Uterus (tissue), 4 donors: ENCODE data around the gene NTRK3. TPM values are rescaled to one million over a fixed set of nuclear protein-coding genes. Genes with fewer than 3 reads are reported as not detected.

Experiments used
- DNase-seq, 2 donors: peaks; one replicate each; pipeline ENCODE4 v3.0.0-alpha.2; 2019 to 2020
- H3K27ac ChIP-seq, 2 donors: fragments of 200-600 bp; sonication (generic); 1 replicate in 1 of 2; 2 replicates in 1 of 2; pipeline ENCODE4 v1.5.1; 2016 to 2018
- H3K27me3 ChIP-seq, 2 donors: fragments of 200-600 bp; sonication (generic); one replicate each; pipeline ENCODE4 v1.5.1; 2018 to 2019; ENCODE audit warnings: control low read depth in 1 of 2
- H3K36me3 ChIP-seq, 2 donors: fragments of 200-600 bp; sonication (generic); one replicate each; pipeline ENCODE4 v1.5.1; 2019; ENCODE audit warnings: control low read depth in 1 of 2
- H3K4me1 ChIP-seq, 2 donors: fragments of 200-600 bp; sonication (generic); one replicate each; pipeline ENCODE4 v1.5.1; 2018 to 2019; ENCODE audit warnings: control low read depth in 1 of 2
- H3K4me3 ChIP-seq, 2 donors: fragments of 200-600 bp; sonication (generic); 1 replicate in 1 of 2; 2 replicates in 1 of 2; pipeline ENCODE4 v1.5.1; 2018 to 2019; ENCODE audit warnings: mild to moderate bottlenecking in 1 of 2
- H3K9me3 ChIP-seq, 2 donors: fragments of 200-600 bp; sonication (generic); one replicate each; pipeline ENCODE4 v1.5.1; 2019; ENCODE audit warnings: control low read depth in 1 of 2
- CTCF ChIP-seq, 4 experiments: fragments of 200-600 bp in 2 of 4; fragments of 450-650 bp in 2 of 4; sonication (generic) in 2 of 4; IDR thresholded peaks; one replicate each; pipeline ENCODE4 v1.5.1; 2016 to 2019; ENCODE audit warnings: antibody characterized with exemption in 4 of 4, mild to moderate bottlenecking in 2 of 4, moderate library complexity in 1 of 4
- POLR2A ChIP-seq, 2 donors: fragments of 450-650 bp; IDR thresholded peaks; one replicate each; pipeline ENCODE4 v1.6.1; 2016; ENCODE audit warnings: antibody characterized with exemption in 2 of 2, mild to moderate bottlenecking in 1 of 2, moderate library complexity in 1 of 2
- intact Hi-C: fragments of 100-400 bp; cut with DNase I; formaldehyde crosslinking; loops from one replicate; pipeline ENCODE4 v1.15.1; 2023; ENCODE audit warnings: low total_unique reads
- total RNA-seq, 4 donors: library from RNA; depleted of rRNA in 3 of 4; stranded (reverse); fragments of >200 nt in 3 of 4; gene quantifications; one replicate each; pipeline versions ENCODE4 v1.1.0 to v1.2.4, GENCODE V29; 2014 to 2023
- donor health status: DM: yes; HTN: yes; CAD: no.

NTRK3 gene
- total RNA-seq, 4 donors from 2014 or later, result 6.9 to 47.0 (median 32.5) TPM

- Histone ChIP-seq H3K27ac (no peak overlapping the region), H3K9me3 (no peaks in the 10 kb centered on the region), H3K27me3 (no peaks in the 10 kb centered on the region), H3K4me1 (no peaks in the 10 kb centered on the region), H3K36me3 (no peaks in the 10 kb centered on the region), H3K4me3 (no peak overlapping the region)
- intact Hi-C loops, result no loop called here
- TF ChIP-seq POLR2A (IDR thresholded peaks at IDR 0.05) (no peak), CTCF (IDR thresholded peaks at IDR 0.05) (no peak)
- DNase-seq, result no peak
These were observed 41.4 kb downstream of the NTRK3 start for GRCh38 chr15:88215066-88215648.

GRCh38 chr15:88209111-88209510 lies 47.4 kb downstream of the NTRK3 start:
- Histone ChIP-seq H3K36me3 (no peaks in the 10 kb centered on the region), H3K27ac (no peak overlapping the region), H3K9me3 (no peaks in the 10 kb centered on the region), H3K27me3 (no peaks in the 10 kb centered on the region), H3K4me3 (no peak overlapping the region), H3K4me1 (no peaks in the 10 kb centered on the region)
- DNase-seq, result no peak
- intact Hi-C loops, result no loop called here
- TF ChIP-seq CTCF (IDR thresholded peaks at IDR 0.05) (no peak), POLR2A (IDR thresholded peaks at IDR 0.05) (no peak)

GRCh38 chr15:88208396-88208795 lies 48.1 kb downstream of the NTRK3 start:
- no peak overlapping the region for H3K4me3 ChIP-seq

GRCh38 chr15:88207565-88207964 lies 49.0 kb downstream of the NTRK3 start:
- Histone ChIP-seq H3K9me3 (no peaks in the 10 kb centered on the region), H3K4me3 (no peak overlapping the region), H3K27ac (no peak overlapping the region), H3K27me3 (no peaks in the 10 kb centered on the region), H3K36me3 (no peaks in the 10 kb centered on the region), H3K4me1 (no peaks in the 10 kb centered on the region)
- no peak for TF ChIP-seq CTCF (IDR thresholded peaks at IDR 0.05)
- no peak for TF ChIP-seq POLR2A (IDR thresholded peaks at IDR 0.05)
- intact Hi-C loops, result no loop called here
- DNase-seq, result no peak

More at GRCh38 chr15:88208396-88208795, 48.1 kb downstream of the NTRK3 start:
- Histone ChIP-seq H3K27ac (no peak overlapping the region), H3K9me3 (no peaks in the 10 kb centered on the region), H3K4me1 (no peaks in the 10 kb centered on the region), H3K36me3 (no peaks in the 10 kb centered on the region), H3K27me3 (no peaks in the 10 kb centered on the region)
- no peak for DNase-seq
- no peak for TF ChIP-seq CTCF (IDR thresholded peaks at IDR 0.05)
- TF ChIP-seq POLR2A (IDR thresholded peaks at IDR 0.05), result no peak
- intact Hi-C loops, result no loop called here

GRCh38 chr15:88204584-88204983 lies 52.0 kb downstream of the NTRK3 start:
- TF ChIP-seq CTCF (IDR thresholded peaks at IDR 0.05) (no peak), POLR2A (IDR thresholded peaks at IDR 0.05) (no peak)
- intact Hi-C loops, result no loop called here
- H3K27me3 ChIP-seq, result no peaks in the 10 kb centered on the region
- H3K36me3 ChIP-seq, result no peaks in the 10 kb centered on the region
- H3K9me3 ChIP-seq, result no peaks in the 10 kb centered on the region
- H3K4me3 ChIP-seq, result no peak overlapping the region
- no peak for DNase-seq
- no peak overlapping the region for H3K27ac ChIP-seq
- no peaks in the 10 kb centered on the region for H3K4me1 ChIP-seq
